ENCODE data around the gene VWA3B.

Gene VWA3B

DNA sequence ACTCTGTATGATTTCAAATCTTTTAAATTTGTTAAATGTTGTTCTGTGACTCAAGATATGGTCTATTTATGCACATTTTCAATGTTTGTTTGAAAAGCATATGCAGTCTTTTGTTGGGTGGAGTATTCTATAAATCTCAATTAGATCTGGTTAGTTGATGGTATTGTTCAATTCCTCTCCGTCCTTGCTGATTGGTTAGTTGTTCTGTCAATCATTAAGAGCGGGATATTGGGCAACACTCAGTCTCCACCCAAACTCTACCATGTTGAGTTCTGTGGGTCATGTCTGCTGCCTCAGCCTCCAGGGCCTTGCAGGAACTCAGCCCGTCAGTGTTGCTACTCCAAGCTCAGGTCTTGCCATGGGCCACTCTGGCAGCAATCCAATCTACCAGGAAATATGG, 118.9 kb downstream of the VWA3B start:
- no peak overlapping the region for H3K4me3 ChIP-seq (replicated peaks in 1 of 2; ENCODE audit: low read depth in 2 of 2, low read length in 2 of 2)
- DNase-seq (ENCODE audit: low read depth in 2 of 2), result peak in 1 of 2 donors; percentile 11
- TF ChIP-seq CTCF (IDR thresholded peaks at IDR 0.05; ENCODE audit: low read depth, low read length), result no peak

DNA sequence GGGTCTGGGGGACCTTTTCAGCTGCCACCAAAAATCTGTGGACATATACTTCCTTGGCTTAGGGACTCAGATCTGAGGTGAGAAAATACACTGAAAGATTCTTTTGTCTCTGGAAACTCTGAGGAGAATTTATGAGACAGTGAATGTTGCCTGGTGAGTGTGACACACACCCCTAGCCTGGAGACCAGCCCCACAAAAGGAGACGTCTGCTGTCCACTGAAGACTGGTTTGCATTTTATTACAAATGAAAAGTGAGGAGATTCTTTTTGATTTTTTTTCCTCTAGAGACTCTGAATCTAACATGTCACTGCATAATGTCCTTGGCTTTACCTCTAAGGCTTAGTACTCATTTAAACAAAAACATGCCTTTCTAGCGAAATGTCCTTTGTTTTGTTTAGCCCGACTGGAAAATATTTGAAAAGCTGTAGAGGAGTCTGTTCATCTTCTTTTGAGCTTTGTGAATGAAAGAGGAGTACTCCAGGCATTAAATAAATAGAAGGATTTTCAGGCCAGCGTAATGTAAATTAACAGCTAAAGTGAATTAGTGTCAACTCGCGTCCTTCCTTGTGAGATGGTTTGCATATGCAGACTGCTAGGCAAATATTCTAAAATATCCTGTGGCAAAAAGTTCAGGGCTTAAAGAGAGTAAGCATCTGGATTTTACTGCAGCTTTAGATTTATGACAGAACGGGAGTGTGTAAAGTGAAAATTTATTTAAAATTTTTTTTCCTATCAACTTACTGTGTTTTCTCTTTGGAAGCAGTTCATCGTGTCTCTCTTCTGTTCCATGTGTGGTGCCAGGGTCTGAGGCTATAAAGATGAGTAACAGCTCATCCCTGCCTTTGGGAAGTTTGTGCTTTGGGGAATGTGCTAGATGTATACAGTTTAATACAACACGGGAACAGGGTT, 125.4 kb downstream of the VWA3B start:
- DNase-seq (ENCODE audit: low read depth in 2 of 2), result no peak
- no peak overlapping the region for H3K4me3 ChIP-seq (replicated peaks in 1 of 2; ENCODE audit: low read depth in 2 of 2, low read length in 2 of 2)
- no peak for TF ChIP-seq CTCF (IDR thresholded peaks at IDR 0.05; ENCODE audit: low read depth, low read length)

DNA sequence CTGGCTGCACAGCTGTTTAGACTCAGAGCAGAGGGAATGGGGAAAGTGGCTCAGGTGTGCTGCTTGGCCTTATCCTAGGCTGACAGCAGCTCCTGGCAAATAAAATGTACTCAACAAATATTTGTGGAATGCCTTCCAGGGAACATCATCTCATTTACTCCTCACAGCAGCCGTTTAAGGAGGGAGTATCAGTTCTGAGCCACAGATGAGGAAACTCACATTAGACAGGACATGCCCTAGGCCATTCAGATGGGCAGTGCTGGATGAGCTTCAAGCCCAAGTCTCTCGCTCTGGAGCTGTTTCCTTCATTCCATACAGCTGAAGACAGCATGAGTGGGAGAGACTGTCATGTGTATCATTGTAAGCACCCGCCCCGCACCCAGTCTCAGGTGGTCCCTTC, 129.6 kb downstream of the VWA3B start:
- no peak for DNase-seq (ENCODE audit: low read depth in 2 of 2)
- H3K4me3 ChIP-seq (replicated peaks in 1 of 2; ENCODE audit: low read depth in 2 of 2, low read length in 2 of 2), result no peak overlapping the region
- TF ChIP-seq CTCF (IDR thresholded peaks at IDR 0.05; ENCODE audit: low read depth, low read length), result no peak

GRCh38 chr2:98219152-98219551, 132.2 kb downstream of the VWA3B start:
- TF ChIP-seq CTCF (IDR thresholded peaks at IDR 0.05; ENCODE audit: low read depth, low read length), result no peak
- H3K4me3 ChIP-seq (replicated peaks in 1 of 2; ENCODE audit: low read depth in 2 of 2, low read length in 2 of 2), result no peak overlapping the region
- DNase-seq (ENCODE audit: low read depth in 2 of 2), result no peak

DNA sequence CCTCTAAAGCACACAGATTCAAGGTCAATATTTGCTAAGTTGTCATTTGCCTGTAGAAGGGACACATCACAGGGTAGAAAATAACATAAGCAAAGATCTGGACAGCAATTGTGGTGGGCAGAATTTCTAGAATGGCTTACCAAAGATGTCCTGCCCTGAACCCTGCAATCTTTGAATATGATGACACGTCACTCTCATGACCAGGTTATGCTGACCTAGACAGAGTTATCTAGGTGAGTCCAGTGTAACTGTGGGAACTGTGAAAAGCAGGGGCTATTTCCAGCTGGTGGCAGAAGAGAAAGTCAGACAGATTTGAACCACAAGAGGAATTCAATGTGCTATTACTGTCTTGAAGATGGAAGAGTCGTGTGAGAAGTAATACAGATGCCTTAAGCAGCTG, 147.0 kb downstream of the VWA3B start:
- no peak for DNase-seq (ENCODE audit: low read depth in 2 of 2)
- no peak for TF ChIP-seq CTCF (IDR thresholded peaks at IDR 0.05; ENCODE audit: low read depth, low read length)
- H3K4me3 ChIP-seq (replicated peaks in 1 of 2; ENCODE audit: low read depth in 2 of 2, low read length in 2 of 2), result no peak overlapping the region

GRCh38 chr2:98234776-98235175, 147.8 kb downstream of the VWA3B start:
- no peak for DNase-seq (ENCODE audit: low read depth in 2 of 2)
- no peak overlapping the region for H3K4me3 ChIP-seq (replicated peaks in 1 of 2; ENCODE audit: low read depth in 2 of 2, low read length in 2 of 2)
- TF ChIP-seq CTCF (IDR thresholded peaks at IDR 0.05; ENCODE audit: low read depth, low read length), result no peak
